ENCODE results near the gene LCE1F.

DNA sequence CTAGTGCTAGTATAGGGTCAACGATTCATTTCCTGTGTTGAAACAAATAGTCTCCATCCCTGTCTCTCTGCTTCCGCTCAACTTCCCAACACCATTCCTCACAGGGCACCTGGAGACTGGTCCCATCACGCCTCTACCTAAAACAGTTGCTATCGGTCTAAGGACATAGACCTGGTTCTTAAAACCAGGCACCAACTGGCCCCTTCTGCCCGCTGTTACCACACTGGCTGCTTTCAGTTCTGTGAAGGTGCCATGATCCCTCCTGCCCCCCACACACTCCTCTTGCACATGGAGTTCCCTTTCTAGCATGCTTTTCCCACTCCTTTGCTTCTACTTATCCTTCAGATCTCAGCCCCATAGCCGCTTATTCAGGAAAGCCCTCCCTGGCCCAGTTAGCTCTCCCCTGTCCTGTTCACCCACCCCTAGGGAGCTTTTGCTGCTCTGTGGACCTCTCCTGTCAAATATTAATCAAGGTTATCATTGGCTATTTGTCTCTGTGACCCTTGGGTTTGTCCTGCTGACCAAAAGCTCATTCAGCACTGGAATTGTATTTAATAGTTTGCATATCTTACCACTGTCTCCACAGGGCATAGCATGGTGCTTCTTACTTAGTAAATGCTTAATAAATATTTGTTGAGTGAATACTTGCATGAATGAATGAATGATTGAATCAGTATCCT lies 29.0 kb upstream of the LCE1F start:
- TF ChIP-seq, protein P1, sequence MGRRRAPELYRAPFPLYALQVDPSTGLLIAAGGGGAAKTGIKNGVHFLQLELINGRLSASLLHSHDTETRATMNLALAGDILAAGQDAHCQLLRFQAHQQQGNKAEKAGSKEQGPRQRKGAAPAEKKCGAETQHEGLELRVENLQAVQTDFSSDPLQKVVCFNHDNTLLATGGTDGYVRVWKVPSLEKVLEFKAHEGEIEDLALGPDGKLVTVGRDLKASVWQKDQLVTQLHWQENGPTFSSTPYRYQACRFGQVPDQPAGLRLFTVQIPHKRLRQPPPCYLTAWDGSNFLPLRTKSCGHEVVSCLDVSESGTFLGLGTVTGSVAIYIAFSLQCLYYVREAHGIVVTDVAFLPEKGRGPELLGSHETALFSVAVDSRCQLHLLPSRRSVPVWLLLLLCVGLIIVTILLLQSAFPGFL (CRISPR knock-in tag; IDR thresholded peaks at IDR 0.05; ENCODE audit: borderline replicate concordance) = no peak
- TF ChIP-seq, protein P2, sequence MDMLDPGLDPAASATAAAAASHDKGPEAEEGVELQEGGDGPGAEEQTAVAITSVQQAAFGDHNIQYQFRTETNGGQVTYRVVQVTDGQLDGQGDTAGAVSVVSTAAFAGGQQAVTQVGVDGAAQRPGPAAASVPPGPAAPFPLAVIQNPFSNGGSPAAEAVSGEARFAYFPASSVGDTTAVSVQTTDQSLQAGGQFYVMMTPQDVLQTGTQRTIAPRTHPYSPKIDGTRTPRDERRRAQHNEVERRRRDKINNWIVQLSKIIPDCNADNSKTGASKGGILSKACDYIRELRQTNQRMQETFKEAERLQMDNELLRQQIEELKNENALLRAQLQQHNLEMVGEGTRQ (CRISPR knock-in tag; IDR thresholded peaks at IDR 0.05) = no peak
- TF ChIP-seq, protein P3, sequence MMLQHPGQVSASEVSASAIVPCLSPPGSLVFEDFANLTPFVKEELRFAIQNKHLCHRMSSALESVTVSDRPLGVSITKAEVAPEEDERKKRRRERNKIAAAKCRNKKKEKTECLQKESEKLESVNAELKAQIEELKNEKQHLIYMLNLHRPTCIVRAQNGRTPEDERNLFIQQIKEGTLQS (CRISPR knock-in tag; conservative IDR thresholded peaks at IDR 0.05) = no peak
- TF ChIP-seq, protein P4, sequence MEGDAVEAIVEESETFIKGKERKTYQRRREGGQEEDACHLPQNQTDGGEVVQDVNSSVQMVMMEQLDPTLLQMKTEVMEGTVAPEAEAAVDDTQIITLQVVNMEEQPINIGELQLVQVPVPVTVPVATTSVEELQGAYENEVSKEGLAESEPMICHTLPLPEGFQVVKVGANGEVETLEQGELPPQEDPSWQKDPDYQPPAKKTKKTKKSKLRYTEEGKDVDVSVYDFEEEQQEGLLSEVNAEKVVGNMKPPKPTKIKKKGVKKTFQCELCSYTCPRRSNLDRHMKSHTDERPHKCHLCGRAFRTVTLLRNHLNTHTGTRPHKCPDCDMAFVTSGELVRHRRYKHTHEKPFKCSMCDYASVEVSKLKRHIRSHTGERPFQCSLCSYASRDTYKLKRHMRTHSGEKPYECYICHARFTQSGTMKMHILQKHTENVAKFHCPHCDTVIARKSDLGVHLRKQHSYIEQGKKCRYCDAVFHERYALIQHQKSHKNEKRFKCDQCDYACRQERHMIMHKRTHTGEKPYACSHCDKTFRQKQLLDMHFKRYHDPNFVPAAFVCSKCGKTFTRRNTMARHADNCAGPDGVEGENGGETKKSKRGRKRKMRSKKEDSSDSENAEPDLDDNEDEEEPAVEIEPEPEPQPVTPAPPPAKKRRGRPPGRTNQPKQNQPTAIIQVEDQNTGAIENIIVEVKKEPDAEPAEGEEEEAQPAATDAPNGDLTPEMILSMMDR (IDR thresholded peaks at IDR 0.05) = no peak
- TF ChIP-seq CREB1 (CRISPR knock-in tag; IDR thresholded peaks at IDR 0.05) = no peak

All from WTC11 (cell line).